Right atrium auricular region (tissue), 2 donors: Measurements from ENCODE around the gene DNMT3A. TPM values are rescaled to one million over a fixed set of nuclear protein-coding genes. Genes with fewer than 3 reads are reported as not detected.

Source experiments
- microRNA counts, 2 donors: library from miRNA; unstranded; fragments of <30 nt; microRNA quantifications; one replicate each; lab custom pipeline; 2016 to 2017
- microRNA-seq, 2 donors: library from miRNA; unstranded; fragments of <30 nt; microRNA quantifications; one replicate each; pipeline ENCODE4, GENCODE V29; 2016 to 2017; ENCODE audit warnings: borderline number of aligned reads in 2 of 2, borderline replicate concordance in 1 of 2
- total RNA-seq, 2 donors: library from RNA; depleted of rRNA; stranded (reverse); fragments of >200 nt; gene quantifications; one replicate each; pipeline ENCODE4 v1.1.0, GENCODE V29; 2016

Gene DNMT3A
- total RNA-seq, 2 donors from 2014 or later = 6.0 to 8.1 TPM

MicroRNAs within 50 kb of the gene (microRNA counts, 767-probe panel; counts per million panel counts)
- microRNA hsa-miR-1301 (lab: Ali Mortazavi, UCI) = 0 to 31.0 counts per million in 2 donors

Small RNA genes lying within 50 kb of the gene (microRNA-seq; reads per million reads assigned to microRNA genes)
- 161 to 357 reads per million in 2 donors for gene MIR1301

Other genes starting within 250 kb of the DNMT3A start
- gene POMC, start 173.3 kb downstream of the DNMT3A start, total RNA-seq = 10 to 100 TPM in 1 of 2 donors, 1 to 10 TPM in 1; 9.0 to 12.6 TPM